ENCODE results near the gene TNS3.

GRCh38 chr7:47433564-47433895 is 148.4 kb downstream of the TNS3 start:
- no peak for TF ChIP-seq POLR2A (IDR thresholded peaks at IDR 0.05; ENCODE audit: low read length)
- no peak for TF ChIP-seq GATA1 (IDR thresholded peaks at IDR 0.05; ENCODE audit: low read depth, low read length)
